Upper lobe of left lung (tissue), 6 donors: ENCODE results near the gene CBX5. TPM values are rescaled to one million over a fixed set of nuclear protein-coding genes. Genes with fewer than 3 reads are reported as not detected.

Source experiments
- ATAC-seq, 2 donors: fragments of 200-7000 bp; cut with Tn5 transposase; one replicate each; pipeline ENCODE4 v1.9.1; 2022; ENCODE audit warnings: mild to moderate bottlenecking in 2 of 2, moderate library complexity in 2 of 2; ENCODE audit not compliant: low FRiP score in 2 of 2
- DNase-seq, 2 donors: peaks; one replicate each; pipeline ENCODE4 v3.0.0-alpha.2; 2019 to 2020
- H3K27ac ChIP-seq, 4 donors: fragments of 200-600 bp; sonication (generic); one replicate each; pipeline ENCODE4 v1.5.1; 2016 to 2019
- H3K27me3 ChIP-seq, 4 donors: fragments of 200-600 bp; sonication (generic); one replicate each; pipeline ENCODE4 v1.5.1; 2017 to 2019
- H3K36me3 ChIP-seq, 4 donors: fragments of 200-600 bp; sonication (generic); one replicate each; pipeline ENCODE4 v1.5.1; 2016 to 2019
- H3K4me1 ChIP-seq, 4 donors: fragments of 200-600 bp; sonication (generic); one replicate each; pipeline ENCODE4 v1.5.1; 2018 to 2019
- H3K4me3 ChIP-seq, 4 donors: fragments of 200-600 bp; sonication (generic); one replicate each; pipeline ENCODE4 v1.5.1; 2017 to 2019; ENCODE audit warnings: mild to moderate bottlenecking in 2 of 4, moderate library complexity in 1 of 4
- H3K9me3 ChIP-seq, 4 donors: fragments of 200-600 bp; sonication (generic); one replicate each; pipeline ENCODE4 v1.5.1; 2018 to 2019
- EP300 ChIP-seq, 4 donors: sonication (generic); formaldehyde crosslinking; IDR thresholded peaks; one replicate each; pipeline ENCODE4 v1.5.1; 2017; ENCODE audit warnings: antibody characterized with exemption in 4 of 4, control low read depth in 2 of 4
- POLR2A ChIP-seq, 4 donors: fragments of 450-650 bp; IDR thresholded peaks; one replicate each; pipeline ENCODE4 v1.5.1; 2016 to 2017; ENCODE audit warnings: antibody characterized with exemption in 4 of 4, mild to moderate bottlenecking in 2 of 4
- POLR2AphosphoS5 ChIP-seq, 2 donors: sonication (generic); formaldehyde crosslinking; IDR thresholded peaks; one replicate each; pipeline ENCODE4 v1.5.1; 2017; ENCODE audit warnings: antibody characterized with exemption in 2 of 2
- WGBS, 2 donors: methylation state at CpG; one replicate each; pipeline ENCODE4 v1.1.5; 2017 to 2018; 5-methylcytosine and 5-hydroxymethylcytosine counted together
- total RNA-seq, 6 donors: library from RNA; depleted of rRNA in 4 of 6; stranded (reverse); fragments of >200 nt in 4 of 6; gene quantifications; one replicate each; pipeline versions ENCODE4 v1.1.0 to v1.2.1, GENCODE V29; 2016 to 2021
- TF ChIP-seq, protein P1 (sequence below), 6 experiments: fragments of 450-650 bp in 4 of 6; fragments of 200-600 bp in 2 of 6; sonication (generic) in 2 of 6; IDR thresholded peaks; one replicate each; pipeline ENCODE4 v1.5.1; 2016 to 2019; ENCODE audit warnings: antibody characterized with exemption in 6 of 6
- donor health status: DM: no; HTN: no; CAD: no; lungs with moderate emphysema.
- donor health status: DM: no; HTN: yes; CAD: no; lungs with severe emphysema.

CBX5 gene
- total RNA-seq, 6 donors from 2014 or later: 15.5 to 48.2 (median 36.1) TPM

- no peaks in the 10 kb centered on the region for H3K36me3 ChIP-seq
- peaks cover 0 to 8% (median 1%) of the 10 kb centered on the region in 4 donors for H3K27me3 ChIP-seq
- H3K4me1 ChIP-seq: peaks cover 29 to 37% (median 31%) of the 10 kb centered on the region in 4 donors
- peak overlapping the region in 1 of 4 donors; percentile 32 for H3K27ac ChIP-seq
- ATAC-seq: peak; percentile 64 to 80
- TF ChIP-seq POLR2A (IDR thresholded peaks at IDR 0.05): no peak
- TF ChIP-seq, protein P1, sequence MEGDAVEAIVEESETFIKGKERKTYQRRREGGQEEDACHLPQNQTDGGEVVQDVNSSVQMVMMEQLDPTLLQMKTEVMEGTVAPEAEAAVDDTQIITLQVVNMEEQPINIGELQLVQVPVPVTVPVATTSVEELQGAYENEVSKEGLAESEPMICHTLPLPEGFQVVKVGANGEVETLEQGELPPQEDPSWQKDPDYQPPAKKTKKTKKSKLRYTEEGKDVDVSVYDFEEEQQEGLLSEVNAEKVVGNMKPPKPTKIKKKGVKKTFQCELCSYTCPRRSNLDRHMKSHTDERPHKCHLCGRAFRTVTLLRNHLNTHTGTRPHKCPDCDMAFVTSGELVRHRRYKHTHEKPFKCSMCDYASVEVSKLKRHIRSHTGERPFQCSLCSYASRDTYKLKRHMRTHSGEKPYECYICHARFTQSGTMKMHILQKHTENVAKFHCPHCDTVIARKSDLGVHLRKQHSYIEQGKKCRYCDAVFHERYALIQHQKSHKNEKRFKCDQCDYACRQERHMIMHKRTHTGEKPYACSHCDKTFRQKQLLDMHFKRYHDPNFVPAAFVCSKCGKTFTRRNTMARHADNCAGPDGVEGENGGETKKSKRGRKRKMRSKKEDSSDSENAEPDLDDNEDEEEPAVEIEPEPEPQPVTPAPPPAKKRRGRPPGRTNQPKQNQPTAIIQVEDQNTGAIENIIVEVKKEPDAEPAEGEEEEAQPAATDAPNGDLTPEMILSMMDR (IDR thresholded peaks at IDR 0.05): peak; percentile 43 to 81 (median 62)
- no peak for TF ChIP-seq EP300 (IDR thresholded peaks at IDR 0.05)
- no peak for TF ChIP-seq POLR2AphosphoS5 (IDR thresholded peaks at IDR 0.05)
- H3K9me3 ChIP-seq: no peaks in the 10 kb centered on the region
- peak; percentile 79 to 81 for DNase-seq
- 1 to 2% methylated on average over 34 of the region's 34 CpGs for WGBS, 2 donors
- peak overlapping the region in 3 of 4 donors; percentile 18 to 40 (median 35) for H3K4me3 ChIP-seq
Measured at GRCh38 chr12:54216797-54217661, 62.9 kb downstream of the CBX5 start.

DNA sequence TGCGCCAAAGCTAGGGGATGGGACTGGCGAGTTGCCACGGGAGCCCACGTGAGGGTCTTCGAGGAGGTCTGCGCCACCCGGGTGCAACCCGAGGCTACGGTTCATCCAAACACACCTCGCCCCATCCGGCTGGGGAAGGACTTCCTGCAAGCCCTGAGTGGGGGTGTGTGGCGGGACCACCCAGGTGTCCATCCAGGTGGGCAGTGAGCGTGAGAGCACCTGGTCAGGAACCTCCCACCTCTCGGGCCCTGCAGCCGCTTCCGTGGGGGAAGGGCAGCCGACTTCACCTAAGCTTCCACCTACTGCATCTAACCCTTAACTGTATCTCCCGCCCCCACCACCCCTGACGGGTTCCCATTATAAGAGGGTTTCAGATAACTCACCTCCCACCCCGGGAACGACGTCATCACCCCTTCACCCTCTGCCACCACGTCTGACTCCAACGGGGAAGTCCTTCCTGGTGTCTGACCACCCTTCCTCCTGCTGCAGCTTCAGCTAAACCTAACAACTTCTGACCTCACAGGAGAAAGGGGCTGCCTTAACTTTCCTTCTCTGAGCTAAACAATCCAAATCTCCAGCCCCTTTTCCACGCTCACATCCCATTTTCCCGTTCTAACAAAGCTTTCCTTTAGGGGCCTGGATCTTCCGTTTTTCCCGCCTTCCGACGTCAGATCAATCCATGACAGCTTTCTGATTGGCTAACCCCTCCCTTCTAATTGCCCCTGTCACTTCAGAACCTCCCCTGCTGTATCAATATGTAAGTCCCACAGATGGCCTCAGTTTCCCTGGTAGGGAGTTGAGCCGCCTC lies 63.7 kb downstream of the CBX5 start:
- TF ChIP-seq, protein P1 (IDR thresholded peaks at IDR 0.05): no peak
- TF ChIP-seq EP300 (IDR thresholded peaks at IDR 0.05) (no peak), POLR2AphosphoS5 (IDR thresholded peaks at IDR 0.05) (no peak), POLR2A (IDR thresholded peaks at IDR 0.05) (no peak)
- 9 to 10% methylated on average over 14 to 31 of the region's 31 CpGs for WGBS, 2 donors
- Histone ChIP-seq H3K27ac (peak overlapping the region in 1 of 4 donors; percentile 32), H3K36me3 (no peaks in the 10 kb centered on the region), H3K27me3 (peaks cover 0 to 8% (median 1%) of the 10 kb centered on the region in 4 donors), H3K4me3 (peak overlapping the region in 3 of 4 donors; percentile 18 to 40 (median 35)), H3K4me1 (peaks cover 29 to 37% (median 31%) of the 10 kb centered on the region in 4 donors), H3K9me3 (no peaks in the 10 kb centered on the region)
- DNase-seq (no peak), ATAC-seq (no peak)

DNA sequence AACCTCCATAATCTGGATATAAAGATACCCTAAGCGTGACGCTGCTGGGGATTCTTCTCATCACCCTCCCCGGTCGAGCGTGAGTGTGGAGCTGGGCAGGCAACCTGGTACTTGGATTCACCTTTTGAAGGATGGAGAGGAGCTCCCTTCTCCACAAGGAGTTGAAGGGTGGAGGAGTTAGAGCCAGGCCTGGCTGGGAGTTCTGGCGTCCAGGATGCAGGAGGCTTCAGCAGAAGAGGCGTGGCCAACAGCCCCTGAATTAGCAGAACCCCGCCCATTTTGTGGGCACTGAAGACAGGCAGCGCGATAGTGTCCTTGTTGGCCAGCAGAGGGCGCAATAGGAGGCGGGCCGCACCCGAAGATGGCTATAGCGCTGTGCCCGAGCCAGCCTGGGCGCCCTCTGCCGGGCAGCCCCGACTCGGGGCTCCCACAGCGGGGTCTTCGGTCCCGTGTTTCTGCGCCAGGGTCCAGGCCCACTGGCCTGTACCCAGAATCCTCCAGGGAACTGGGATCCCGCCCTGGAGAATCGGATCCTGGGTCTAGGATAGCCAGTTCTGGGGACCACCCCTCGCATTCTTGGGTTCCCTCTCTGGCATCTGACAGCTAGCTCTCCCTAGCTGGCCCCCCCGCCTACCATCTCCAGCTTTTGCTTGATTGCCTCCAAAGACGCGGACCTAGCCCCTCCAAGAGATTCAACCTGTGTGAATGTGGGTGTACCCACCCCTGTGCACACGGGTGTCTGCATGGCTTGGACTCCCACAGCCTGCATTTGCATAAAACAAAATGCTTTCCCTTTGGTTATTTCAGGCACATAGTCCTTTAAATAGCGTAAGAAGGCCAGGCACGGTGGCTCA lies 65.1 kb downstream of the CBX5 start:
- Histone ChIP-seq H3K36me3 (no peaks in the 10 kb centered on the region), H3K27me3 (peaks cover 0 to 8% (median 1%) of the 10 kb centered on the region in 4 donors), H3K4me1 (peaks cover 26 to 37% (median 31%) of the 10 kb centered on the region in 4 donors), H3K4me3 (peak overlapping the region in 2 of 4 donors; percentile 21 to 30), H3K9me3 (no peaks in the 10 kb centered on the region), H3K27ac (no peak overlapping the region)
- TF ChIP-seq, protein P1 (IDR thresholded peaks at IDR 0.05): peak; percentile 93 to 97 (median 96)
- TF ChIP-seq EP300 (IDR thresholded peaks at IDR 0.05): no peak
- DNase-seq (peak; percentile 93), ATAC-seq (peak; percentile 91 to 94)
- WGBS, 2 donors: 25 to 47% methylated on average over 12 to 25 of the region's 33 CpGs

GRCh38 chr12:54213079-54213478 lies 66.8 kb downstream of the CBX5 start:
- TF ChIP-seq, protein P1 (IDR thresholded peaks at IDR 0.05): no peak
- TF ChIP-seq EP300 (IDR thresholded peaks at IDR 0.05) (no peak), POLR2A (IDR thresholded peaks at IDR 0.05) (no peak), POLR2AphosphoS5 (IDR thresholded peaks at IDR 0.05) (no peak)
- H3K4me1 ChIP-seq: peaks cover 25 to 37% (median 31%) of the 10 kb centered on the region in 4 donors
- H3K27me3 ChIP-seq: peaks cover 0 to 7% (median 1%) of the 10 kb centered on the region in 4 donors
- H3K36me3 ChIP-seq: no peaks in the 10 kb centered on the region
- H3K9me3 ChIP-seq: no peaks in the 10 kb centered on the region
- 74 to 79% methylated on average over 2 of the region's 2 CpGs for WGBS, 2 donors
- no peak for DNase-seq
- no peak overlapping the region for H3K4me3 ChIP-seq
- ATAC-seq: no peak
- H3K27ac ChIP-seq: no peak overlapping the region
